HG03135 (cell line): Measurements from ENCODE around the gene SLC39A13.

ENCODE experiments used
- ATAC-seq: cut with Tn5 transposase; IDR thresholded peaks from one replicate; pipeline ENCODE4 v1.9.1; 2021; ENCODE audit warnings: mild to moderate bottlenecking, moderate library complexity; ENCODE audit not compliant: unreplicated experiment

Gene SLC39A13

DNA sequence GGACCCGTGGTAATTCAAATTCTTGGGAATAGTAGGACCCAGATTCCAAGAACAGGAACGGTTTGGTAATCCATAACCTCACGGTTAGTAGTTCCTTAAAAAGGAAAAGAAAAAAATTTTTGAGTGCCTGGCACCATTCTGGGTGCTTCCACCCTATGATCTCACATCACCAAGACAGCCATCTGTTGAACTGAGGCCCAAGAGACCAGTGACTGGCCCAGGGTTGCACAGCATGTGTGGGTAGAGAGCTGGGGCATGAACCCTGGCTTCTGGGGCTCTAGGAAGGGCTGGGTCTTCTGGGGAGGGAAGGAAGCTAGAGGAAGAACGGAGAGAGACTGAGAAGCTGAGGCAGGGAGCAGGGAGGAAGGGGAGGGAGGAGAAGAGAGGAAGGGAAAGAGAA, 25.3 kb upstream of the SLC39A13 start:
- no peak for ATAC-seq

GRCh38 chr11:47384498-47384897, 23.9 kb upstream of the SLC39A13 start:
- no peak for ATAC-seq

- no peak for ATAC-seq
Measured at GRCh38 chr11:47387944-47388696, 20.3 kb upstream of the SLC39A13 start.

DNA sequence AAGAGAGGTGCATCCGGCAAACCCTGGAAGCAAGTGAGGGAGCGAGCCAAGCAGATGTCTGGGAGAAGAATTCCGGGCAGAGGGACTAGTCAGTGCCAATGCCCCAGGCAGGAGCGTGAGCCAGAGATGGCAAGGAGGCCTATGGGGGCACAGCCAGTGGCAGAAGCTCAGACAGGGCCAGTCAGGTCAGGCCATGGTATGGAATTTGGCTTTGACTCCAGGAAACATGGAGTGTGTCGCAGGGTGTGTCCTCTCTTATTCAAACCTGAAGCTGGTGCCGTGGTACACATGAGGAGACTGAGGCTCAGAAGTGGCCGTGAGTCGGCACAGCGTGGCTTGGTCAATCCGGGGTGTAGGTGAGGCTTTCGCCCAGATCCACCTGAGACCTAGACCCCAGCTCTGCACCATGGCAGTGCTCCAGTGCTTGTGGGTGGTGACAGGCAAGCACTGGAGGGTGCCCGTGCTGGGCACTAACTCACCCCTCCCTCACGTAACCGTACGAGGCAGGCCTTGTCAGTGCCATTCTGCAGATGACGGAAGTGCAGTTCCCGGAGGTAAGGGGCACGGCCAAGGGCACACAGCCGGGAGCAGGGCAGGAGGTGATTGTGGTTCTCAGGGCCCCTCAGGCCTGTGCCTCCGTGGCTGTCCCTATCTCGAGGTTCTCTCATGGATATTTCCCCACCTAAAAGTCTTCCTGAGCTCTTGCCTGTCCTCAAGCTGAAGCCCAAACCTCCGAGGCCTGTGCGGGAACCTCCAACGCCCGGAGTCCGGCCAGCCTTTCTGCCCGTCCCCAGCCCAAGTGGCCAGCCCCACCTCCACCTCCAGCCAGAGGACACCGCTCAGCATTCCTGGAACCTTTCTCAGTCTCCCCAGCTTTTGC, 19.5 kb upstream of the SLC39A13 start:
- ATAC-seq, result no peak

- ATAC-seq, result no peak
Measured at GRCh38 chr11:47389577-47390421, 18.6 kb upstream of the SLC39A13 start.

GRCh38 chr11:47390422-47390760, 18.0 kb upstream of the SLC39A13 start:
- ATAC-seq, result no peak

DNA sequence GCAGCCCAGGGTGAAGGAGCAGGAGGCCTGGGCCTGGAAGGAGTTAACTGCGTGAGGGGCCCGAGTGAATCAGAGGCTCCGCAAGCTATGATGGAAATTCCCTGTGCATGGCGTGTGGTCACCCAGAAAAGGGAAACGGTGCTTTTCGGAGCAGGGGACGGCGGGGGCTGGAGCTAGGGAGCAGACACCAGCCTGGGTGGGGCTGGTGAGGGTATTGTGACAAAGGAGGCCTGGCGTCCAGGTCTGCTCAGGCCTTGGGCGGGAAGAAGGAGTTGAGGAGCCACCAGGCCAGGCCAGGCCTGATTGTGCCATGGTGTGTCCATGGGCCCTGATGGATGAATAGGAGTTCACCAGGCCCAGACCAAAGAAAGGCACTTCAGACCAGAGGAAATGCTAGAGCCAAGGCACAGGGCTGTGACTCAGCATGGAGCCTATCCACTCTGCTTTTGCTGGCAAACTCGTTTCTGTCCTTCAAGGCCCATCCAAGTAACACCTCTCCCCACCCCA, 17.3 kb upstream of the SLC39A13 start:
- ATAC-seq, result no peak

GRCh38 chr11:47391711-47392432, 16.5 kb upstream of the SLC39A13 start:
- ATAC-seq, result no peak

GRCh38 chr11:47392546-47393162, 15.7 kb upstream of the SLC39A13 start:
- ATAC-seq, result no peak

GRCh38 chr11:47393163-47394049, 15.0 kb upstream of the SLC39A13 start:
- no peak for ATAC-seq

DNA sequence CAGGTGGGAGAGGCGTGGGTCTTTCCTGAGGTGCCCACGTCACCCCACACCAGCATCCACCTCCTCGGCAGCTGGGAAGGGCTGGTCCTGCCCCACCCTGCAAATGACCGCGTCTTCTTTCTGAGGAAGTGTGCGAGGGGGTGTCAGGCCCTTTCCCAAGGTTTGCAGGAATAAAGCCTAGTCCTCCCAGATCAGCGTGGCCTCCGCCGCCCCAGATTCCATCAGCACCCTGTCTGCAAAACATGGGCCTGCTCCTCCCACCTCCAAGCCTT, 14.4 kb upstream of the SLC39A13 start:
- ATAC-seq, result no peak

DNA sequence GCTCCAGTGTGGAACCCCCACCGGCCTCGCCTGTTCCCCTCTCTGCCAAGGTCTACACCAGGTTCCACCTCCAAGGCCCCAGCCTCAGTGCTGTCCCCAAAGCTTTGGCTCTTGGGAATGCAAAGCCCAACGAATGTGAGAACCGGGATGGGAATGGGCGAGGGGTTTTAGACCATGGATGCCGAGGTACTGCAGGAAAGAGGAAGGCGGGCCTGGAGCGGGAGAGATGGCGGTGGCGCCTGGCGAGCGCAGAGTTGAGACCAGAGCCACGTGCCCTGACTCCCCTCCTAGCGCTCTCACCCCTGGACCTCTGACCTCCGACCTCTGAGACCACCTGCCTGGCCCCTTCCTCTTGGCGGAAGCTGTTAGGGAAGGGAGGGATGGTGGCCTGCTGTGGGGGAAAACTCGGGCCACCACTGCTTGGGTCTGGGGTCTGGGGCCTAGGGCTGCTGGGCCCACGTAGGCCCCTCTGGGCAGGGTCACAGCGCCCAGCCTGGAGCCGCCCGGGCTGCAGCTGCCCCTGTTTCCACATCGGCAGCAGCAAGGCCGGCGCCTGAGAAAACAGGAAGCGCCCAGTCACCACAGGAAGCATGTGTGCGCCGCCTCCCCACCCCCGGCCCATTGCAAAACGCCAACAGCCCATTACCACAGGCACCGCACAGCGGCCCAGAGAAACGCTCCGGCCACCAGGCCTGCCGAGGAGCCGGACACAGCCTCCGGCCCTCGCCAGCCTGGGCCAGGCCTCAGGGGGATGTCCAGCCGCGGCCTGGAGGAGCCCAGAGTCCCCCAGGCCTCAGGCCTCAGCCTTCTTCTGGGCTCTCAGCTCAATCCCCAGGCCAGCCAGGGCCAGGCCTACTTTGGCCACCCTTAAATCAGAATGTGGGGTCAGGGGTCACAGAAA, 13.8 kb upstream of the SLC39A13 start:
- ATAC-seq, result no peak

DNA sequence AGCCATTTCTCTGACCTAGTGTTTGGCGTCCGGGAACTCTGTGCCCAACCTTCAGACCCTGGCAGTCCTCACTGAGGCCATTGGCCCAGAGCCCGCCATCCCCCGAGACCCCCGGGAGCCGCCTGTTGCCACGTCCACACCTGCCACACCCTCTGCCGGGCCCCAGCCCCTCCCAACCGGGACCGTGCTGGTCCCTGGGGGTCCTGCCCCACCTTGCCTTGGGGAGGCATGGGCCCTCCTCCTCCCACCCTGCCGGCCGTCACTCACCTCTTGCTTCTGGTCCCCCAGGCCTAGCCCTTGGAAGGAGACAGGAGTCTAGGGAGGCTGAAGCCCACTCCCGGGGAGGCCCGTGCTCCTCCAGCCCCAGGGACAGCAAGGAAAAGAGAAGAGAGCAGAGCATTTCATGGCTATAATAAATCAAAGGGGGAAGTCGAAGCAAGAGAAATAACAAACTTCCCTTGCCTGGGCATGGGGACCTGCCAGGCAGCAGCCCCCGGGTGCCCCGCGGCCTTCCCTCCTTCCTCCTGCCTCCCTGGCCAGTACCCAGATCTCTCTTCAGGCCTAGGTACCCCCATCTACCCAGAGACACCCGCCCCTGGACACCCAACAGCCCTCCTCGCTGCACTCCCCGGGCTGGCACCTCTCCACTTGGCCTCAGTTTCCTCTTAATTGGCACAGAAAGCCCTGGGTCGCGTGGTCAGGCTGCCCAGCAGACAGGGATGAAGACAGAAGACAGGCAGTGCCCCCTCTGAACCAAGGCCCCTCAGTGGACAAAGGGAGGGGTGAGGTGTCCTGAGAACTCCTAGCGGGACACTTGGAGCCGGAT, 13.0 kb upstream of the SLC39A13 start:
- ATAC-seq, result no peak

- no peak for ATAC-seq
Measured at GRCh38 chr11:47396049-47396320, 12.4 kb upstream of the SLC39A13 start.

DNA sequence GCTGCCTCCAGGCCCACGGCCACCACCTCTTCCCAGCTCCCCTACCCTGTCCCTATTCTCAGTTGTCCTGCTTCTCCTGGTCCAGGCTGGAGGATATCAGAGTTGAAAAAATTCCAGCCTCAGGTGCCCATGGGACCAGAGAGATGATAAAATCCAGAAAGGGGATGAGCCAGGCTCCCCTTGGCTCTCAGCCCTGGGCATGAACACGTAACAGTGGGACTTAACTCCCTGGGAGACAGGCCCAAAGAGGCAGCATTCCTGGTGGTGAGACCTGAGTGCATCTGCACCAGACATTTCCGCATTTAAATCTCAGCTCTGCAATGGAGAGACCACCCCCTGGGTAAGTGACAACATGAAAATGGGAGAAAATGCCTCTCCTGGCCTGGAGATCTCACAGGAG, 10.4 kb upstream of the SLC39A13 start:
- ATAC-seq, result no peak

GRCh38 chr11:47398551-47398950, 9.8 kb upstream of the SLC39A13 start:
- ATAC-seq, result no peak

- ATAC-seq, result peak; percentile 43
Measured at GRCh38 chr11:47399860-47400767, 8.3 kb upstream of the SLC39A13 start.
